Measurements from ENCODE around the gene CCSAP. TPM values are rescaled to one million over a fixed set of nuclear protein-coding genes. Genes with fewer than 3 reads are reported as not detected.

Gene CCSAP
- polyA plus RNA-seq, 3 donors: 5.2 to 12.2 (median 6.7) TPM

- Mint-ChIP-seq H3K36me3 (no peaks in the 10 kb centered on the region), H3K27me3 (ENCODE audit: low read depth in 3 of 3) (peaks cover 10 to 29% (median 22%) of the 10 kb centered on the region in 3 donors), H3K27ac (no peak overlapping the region), H3K9me3 (peaks cover 15 to 26% (median 17%) of the 10 kb centered on the region in 7 donors), H3K4me3 (no peak overlapping the region), H3K4me1 (peaks cover 3% of the 10 kb centered on the region)
- Histone ChIP-seq H3K4me2 (replicated peaks; ENCODE audit: extremely low read depth, low read length, poor library complexity, severe bottlenecking) (no peak overlapping the region), H3K4me1 (ENCODE audit: control insufficient read depth in 1 of 2, insufficient read depth in 2 of 2, low read length in 2 of 2) (no peaks in the 10 kb centered on the region), H3K4me3 (replicated peaks in 1 of 3; ENCODE audit: low read depth in 2 of 3, low read length in 3 of 3) (no peak overlapping the region), H4K20me1 (ENCODE audit: insufficient read depth, low read length) (no peaks in the 10 kb centered on the region), H3K9ac (ENCODE audit: insufficient read depth, low read length, poor library complexity, severe bottlenecking) (no peak overlapping the region), H3K27me3 (ENCODE audit: control insufficient read depth in 2 of 2, insufficient read depth in 2 of 2, low read length in 2 of 2) (peaks cover 5 to 13% of the 10 kb centered on the region in 2 donors), H3K27ac (ENCODE audit: low read depth in 1 of 2, low read length in 2 of 2) (no peak overlapping the region), H3K79me2 (ENCODE audit: insufficient read depth, low read length) (no peaks in the 10 kb centered on the region), H2AFZ (ENCODE audit: insufficient read depth, low read depth, low read length, poor library complexity, severe bottlenecking) (no peak overlapping the region), H3K9me3 (replicated peaks in 1 of 2; ENCODE audit: control insufficient read depth in 1 of 2, insufficient read depth in 1 of 2, low read length in 2 of 2) (peaks cover 10 to 11% of the 10 kb centered on the region in 2 donors), H3K36me3 (replicated peaks in 1 of 2; ENCODE audit: control insufficient read depth in 1 of 2, insufficient read depth in 2 of 2, low read length in 2 of 2) (no peaks in the 10 kb centered on the region)
- DNase-seq: no peak
- 77% methylated on average over 3 of the region's 6 CpGs for WGBS (ENCODE audit: insufficient coverage)
- TF ChIP-seq CTCF (IDR thresholded peaks at IDR 0.05): no peak
- intact Hi-C loops (cut with micrococcal nuclease): no loop called here
These were observed 20.9 kb upstream of the CCSAP start for GRCh38 chr1:229363723-229364122.

GRCh38 chr1:229360420-229360819 lies 17.6 kb upstream of the CCSAP start:
- Mint-ChIP-seq H3K27ac (no peak overlapping the region), H3K4me3 (peak overlapping the region in 1 of 2 donors; percentile 14), H3K4me1 (no peaks in the 10 kb centered on the region), H3K9me3 (peaks cover 5 to 22% (median 8%) of the 10 kb centered on the region in 7 donors), H3K27me3 (ENCODE audit: low read depth in 3 of 3) (peaks cover 19 to 41% (median 37%) of the 10 kb centered on the region in 3 donors), H3K36me3 (no peaks in the 10 kb centered on the region)
- H3K4me1 ChIP-seq (ENCODE audit: control insufficient read depth in 1 of 2, insufficient read depth in 2 of 2, low read length in 2 of 2): no peaks in the 10 kb centered on the region
- 74% methylated on average over 3 of the region's 4 CpGs for WGBS (ENCODE audit: insufficient coverage)
- peaks cover 1 to 8% of the 10 kb centered on the region in 2 donors for H3K9me3 ChIP-seq (replicated peaks in 1 of 2; ENCODE audit: control insufficient read depth in 1 of 2, insufficient read depth in 1 of 2, low read length in 2 of 2)
- H3K4me3 ChIP-seq (replicated peaks in 1 of 3; ENCODE audit: low read depth in 2 of 3, low read length in 3 of 3): no peak overlapping the region
- no peak overlapping the region for H2AFZ ChIP-seq (ENCODE audit: insufficient read depth, low read depth, low read length, poor library complexity, severe bottlenecking)
- peaks cover 5 to 13% of the 10 kb centered on the region in 2 donors for H3K27me3 ChIP-seq (ENCODE audit: control insufficient read depth in 2 of 2, insufficient read depth in 2 of 2, low read length in 2 of 2)
- no peak for TF ChIP-seq CTCF (IDR thresholded peaks at IDR 0.05)
- no peak overlapping the region for H3K4me2 ChIP-seq (replicated peaks; ENCODE audit: extremely low read depth, low read length, poor library complexity, severe bottlenecking)
- DNase-seq: no peak
- no peaks in the 10 kb centered on the region for H4K20me1 ChIP-seq (ENCODE audit: insufficient read depth, low read length)
- H3K9ac ChIP-seq (ENCODE audit: insufficient read depth, low read length, poor library complexity, severe bottlenecking): no peak overlapping the region
- no peaks in the 10 kb centered on the region for H3K79me2 ChIP-seq (ENCODE audit: insufficient read depth, low read length)
- H3K27ac ChIP-seq (ENCODE audit: low read depth in 1 of 2, low read length in 2 of 2): no peak overlapping the region
- H3K36me3 ChIP-seq (replicated peaks in 1 of 2; ENCODE audit: control insufficient read depth in 1 of 2, insufficient read depth in 2 of 2, low read length in 2 of 2): no peaks in the 10 kb centered on the region
- intact Hi-C loops (cut with micrococcal nuclease): no loop called here
